ENCODE data around the gene GCKR.

GCKR gene

DNA sequence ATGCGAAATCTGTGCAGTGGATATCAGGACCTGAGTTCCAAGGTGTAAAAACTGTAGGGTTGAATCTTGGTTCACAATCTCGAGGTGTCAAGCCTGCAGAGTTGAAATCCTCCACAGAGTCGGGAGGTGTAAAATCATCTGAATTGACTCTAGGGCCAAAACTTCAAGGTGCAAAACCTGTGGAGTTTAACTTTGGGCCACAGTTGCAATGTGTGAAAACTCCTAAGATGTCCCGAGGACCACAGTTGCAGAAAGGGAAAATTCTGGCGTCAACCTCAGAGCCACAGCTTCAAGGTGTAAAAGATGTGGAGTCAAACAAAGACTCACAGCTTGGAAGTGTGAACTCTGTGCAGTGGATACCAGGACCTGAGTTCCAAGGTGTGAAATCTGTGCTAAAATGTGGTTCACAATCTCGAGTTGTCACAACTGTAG lies 76.4 kb downstream of the GCKR start:
- DNase-seq (ENCODE audit: low spot score), result no peak
